Coronary artery (tissue), 2 donors: Measurements from ENCODE around the gene NRF1.

Experiments
- DNase-seq: peaks from one replicate; pipeline ENCODE4 v3.0.0-alpha.2; 2017; ENCODE audit warnings: low spot score
- H3K27ac ChIP-seq, 2 donors: fragments of 200-600 bp; sonication (generic); one replicate each; pipeline ENCODE4 v1.5.1; 2016 to 2019
- H3K4me3 ChIP-seq: fragments of 200-600 bp; sonication (generic); 2 replicates; pipeline ENCODE4 v1.5.1; 2016; ENCODE audit warnings: mild to moderate bottlenecking, moderate library complexity
- CTCF ChIP-seq: fragments of 200-600 bp; sonication (generic); IDR thresholded peaks from one replicate; pipeline ENCODE4 v1.5.1; 2019; ENCODE audit warnings: antibody characterized with exemption

The NRF1 gene

GRCh38 chr7:129703751-129704150 lies 92.2 kb downstream of the NRF1 start:
- DNase-seq: no peak
- Histone ChIP-seq H3K27ac (no peak overlapping the region), H3K4me3 (no peak overlapping the region)
- TF ChIP-seq CTCF: no peak

DNA sequence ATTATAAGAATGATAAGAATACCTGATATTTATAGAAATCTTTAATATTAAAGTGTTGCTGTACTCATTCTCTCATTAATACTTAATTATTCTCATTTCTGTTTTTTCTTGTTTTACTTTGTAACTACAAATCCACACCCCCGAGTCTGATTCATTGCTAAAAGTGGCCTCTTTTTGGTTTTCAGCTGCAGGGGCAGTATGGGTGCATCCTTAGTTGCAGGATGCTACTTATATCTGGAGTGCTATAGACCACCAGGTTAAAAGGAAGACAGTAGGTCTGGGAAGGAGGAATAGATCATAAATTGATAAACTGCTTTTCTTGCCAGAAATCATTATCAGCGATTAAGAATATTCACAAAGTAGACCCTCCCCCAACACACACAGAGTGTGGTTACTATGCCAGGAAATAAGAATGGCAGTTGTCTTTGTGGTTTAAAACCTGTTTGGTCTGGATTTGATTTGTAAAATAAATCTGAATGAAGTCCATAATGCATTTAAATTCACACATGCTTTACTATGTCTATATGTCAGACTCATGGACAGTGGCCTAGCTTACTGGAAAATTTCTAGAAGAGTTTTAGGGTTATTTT lies 96.5 kb downstream of the NRF1 start:
- no peak overlapping the region for H3K27ac ChIP-seq
- TF ChIP-seq CTCF: no peak

GRCh38 chr7:129713544-129713943 lies 102.0 kb downstream of the NRF1 start:
- Histone ChIP-seq H3K4me3 (no peak overlapping the region), H3K27ac (no peak overlapping the region)
- no peak for DNase-seq
- no peak for TF ChIP-seq CTCF

More for the DNA sequence above, 96.5 kb downstream of the NRF1 start:
- no peak overlapping the region for H3K4me3 ChIP-seq
- DNase-seq: no peak

- TF ChIP-seq CTCF: no peak
Observed at GRCh38 chr7:129714514-129715063, 103.1 kb downstream of the NRF1 start.

DNA sequence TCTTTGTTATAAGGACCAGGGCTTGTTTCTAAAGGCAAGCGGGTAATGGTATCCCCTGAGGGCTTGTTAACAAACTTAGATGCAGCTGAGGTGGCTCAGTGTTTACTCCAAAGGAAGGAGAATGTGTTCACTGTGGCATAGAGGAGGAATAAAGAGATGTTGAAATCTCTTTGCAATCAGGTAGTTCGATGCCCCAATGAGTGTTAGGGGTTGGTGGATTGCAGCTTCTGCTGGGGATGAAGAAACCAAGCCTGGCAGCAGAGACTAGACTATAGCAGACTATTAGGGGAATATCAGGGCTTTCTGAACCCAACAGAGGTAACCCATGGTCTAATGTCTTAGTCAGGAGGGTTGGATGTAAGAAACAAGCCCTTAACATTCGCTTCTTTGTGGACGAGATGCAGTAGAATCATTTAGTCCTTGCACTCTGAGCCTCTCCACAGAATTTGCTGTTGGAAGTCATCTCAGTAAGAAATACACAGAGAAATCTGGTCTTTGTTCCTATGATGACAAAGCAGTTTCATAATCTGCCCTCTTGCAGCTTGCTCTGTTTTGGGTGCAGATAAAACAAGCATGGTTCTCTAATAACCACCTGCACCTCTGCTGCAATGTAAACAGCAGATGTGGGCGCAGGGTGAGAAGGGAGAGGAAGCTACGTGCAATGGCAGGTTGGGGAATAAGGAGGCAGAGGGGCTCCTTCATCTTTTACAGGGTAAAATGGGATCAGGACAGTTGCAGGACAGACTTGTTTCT lies 108.6 kb downstream of the NRF1 start:
- Histone ChIP-seq H3K4me3 (no peak overlapping the region), H3K27ac (no peak overlapping the region)
- TF ChIP-seq CTCF: no peak
- no peak for DNase-seq

More at GRCh38 chr7:129714514-129715063, 103.1 kb downstream of the NRF1 start:
- no peak overlapping the region for H3K27ac ChIP-seq
- H3K4me3 ChIP-seq: no peak overlapping the region
- no peak for DNase-seq

GRCh38 chr7:129721068-129721467 lies 109.5 kb downstream of the NRF1 start:
- no peak for TF ChIP-seq CTCF
- no peak for DNase-seq
- no peak overlapping the region for H3K27ac ChIP-seq
- no peak overlapping the region for H3K4me3 ChIP-seq

DNA sequence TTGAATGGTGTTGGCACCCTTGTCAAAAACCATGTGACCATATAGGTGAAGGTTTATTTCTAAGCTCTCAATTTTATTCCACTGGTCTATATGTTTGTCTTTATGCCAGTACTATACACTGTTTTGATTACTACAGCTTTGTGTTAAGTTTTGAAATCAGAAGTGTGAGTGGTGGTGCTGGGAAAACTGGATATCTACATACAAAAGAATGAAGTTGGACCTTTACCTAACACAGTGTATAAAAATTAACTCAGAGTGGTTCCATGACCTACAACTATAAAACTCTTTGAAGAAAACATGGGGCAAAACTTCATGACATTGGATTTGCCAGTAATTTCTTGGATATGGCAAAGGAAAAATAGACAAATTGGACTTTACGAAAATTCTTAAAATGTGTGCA lies 112.2 kb downstream of the NRF1 start:
- no peak overlapping the region for H3K4me3 ChIP-seq
- no peak for TF ChIP-seq CTCF
- DNase-seq: no peak
- H3K27ac ChIP-seq: no peak overlapping the region
